Measurements from ENCODE around the gene SERF2. TPM values are rescaled to one million over a fixed set of nuclear protein-coding genes. Genes with fewer than 3 reads are reported as not detected.
A peak's percentile ranks its signal among the peaks of the same experiment; 100 is the strongest.
"Not testable (repeated sequence)": the region's sequence is repeated elsewhere in the genome, so short reads cannot be mapped to it uniquely, and the experiment has no call there.

SERF2 gene
- total RNA-seq, result 1,000 to 10,000 TPM; 1,223 to 1,445 TPM

DNA sequence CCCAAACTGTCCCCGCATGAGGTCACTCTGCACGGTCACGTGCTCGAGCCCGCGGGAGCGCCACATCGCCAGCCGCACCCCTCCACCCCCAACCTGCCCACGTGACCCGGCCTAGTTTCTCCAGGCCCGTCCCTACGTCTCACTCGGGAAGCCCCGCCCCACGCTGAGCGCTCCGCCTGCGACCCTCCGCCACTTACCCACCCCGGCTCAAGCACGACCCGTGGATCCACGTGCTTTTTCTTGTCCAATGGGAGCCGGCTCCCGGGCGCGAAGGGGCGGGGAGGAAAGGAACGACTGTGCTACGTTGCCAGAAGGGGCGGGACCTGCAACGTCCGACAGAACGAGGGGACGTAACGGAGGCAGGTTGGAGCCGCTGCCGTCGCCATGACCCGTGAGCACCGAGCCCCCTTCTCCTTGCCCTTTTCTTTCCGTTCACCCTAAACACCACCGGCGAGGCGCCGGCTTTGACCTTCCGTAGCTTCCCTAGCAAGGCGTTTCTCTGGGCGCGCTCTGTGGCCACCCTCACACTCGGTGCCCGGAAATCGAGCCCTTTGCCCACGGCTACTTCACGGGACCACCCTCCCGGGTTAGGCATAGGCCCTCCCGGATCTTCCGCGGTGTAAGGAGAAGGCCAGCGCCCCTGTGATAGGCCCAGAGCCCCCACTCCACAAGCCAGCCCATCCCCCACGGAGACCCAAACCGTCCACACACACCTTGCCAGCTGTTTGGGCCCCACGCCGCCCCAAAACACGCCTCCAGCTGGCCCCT is at the start of gene SERF2:
TSS of gene SERF2 (plus strand) at position 328 of the 768 bp plus-strand sequence. CDS start at position 385, 57 bp downstream.
- Histone ChIP-seq H3K4me1 (peaks cover 14% of the 10 kb centered on the region), H3K4me3 (peak within 1 kb of the TSS; percentile 87), H3K9ac (ENCODE audit: low read depth in 2 of 2, low read length in 2 of 2) (peak within 1 kb of the TSS; percentile 100), H3K36me3 (peaks cover 8% of the 10 kb centered on the region), H3K9me3 (no peaks in the 10 kb centered on the region), H3K27ac (peak within 1 kb of the TSS; percentile 93), H3K27me3 (no peaks in the 10 kb centered on the region)
- TF ChIP-seq, protein P1, sequence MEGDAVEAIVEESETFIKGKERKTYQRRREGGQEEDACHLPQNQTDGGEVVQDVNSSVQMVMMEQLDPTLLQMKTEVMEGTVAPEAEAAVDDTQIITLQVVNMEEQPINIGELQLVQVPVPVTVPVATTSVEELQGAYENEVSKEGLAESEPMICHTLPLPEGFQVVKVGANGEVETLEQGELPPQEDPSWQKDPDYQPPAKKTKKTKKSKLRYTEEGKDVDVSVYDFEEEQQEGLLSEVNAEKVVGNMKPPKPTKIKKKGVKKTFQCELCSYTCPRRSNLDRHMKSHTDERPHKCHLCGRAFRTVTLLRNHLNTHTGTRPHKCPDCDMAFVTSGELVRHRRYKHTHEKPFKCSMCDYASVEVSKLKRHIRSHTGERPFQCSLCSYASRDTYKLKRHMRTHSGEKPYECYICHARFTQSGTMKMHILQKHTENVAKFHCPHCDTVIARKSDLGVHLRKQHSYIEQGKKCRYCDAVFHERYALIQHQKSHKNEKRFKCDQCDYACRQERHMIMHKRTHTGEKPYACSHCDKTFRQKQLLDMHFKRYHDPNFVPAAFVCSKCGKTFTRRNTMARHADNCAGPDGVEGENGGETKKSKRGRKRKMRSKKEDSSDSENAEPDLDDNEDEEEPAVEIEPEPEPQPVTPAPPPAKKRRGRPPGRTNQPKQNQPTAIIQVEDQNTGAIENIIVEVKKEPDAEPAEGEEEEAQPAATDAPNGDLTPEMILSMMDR (IDR thresholded peaks at IDR 0.05), result no peak
- intact Hi-C loops (cut with DNase I), result loop anchor here (10.0 kb wide), 1 partner anchor 923 kb away; the partner anchor contains the start of genes B2M and PATL2
- peak; percentile 100 for DNase-seq

DNA sequence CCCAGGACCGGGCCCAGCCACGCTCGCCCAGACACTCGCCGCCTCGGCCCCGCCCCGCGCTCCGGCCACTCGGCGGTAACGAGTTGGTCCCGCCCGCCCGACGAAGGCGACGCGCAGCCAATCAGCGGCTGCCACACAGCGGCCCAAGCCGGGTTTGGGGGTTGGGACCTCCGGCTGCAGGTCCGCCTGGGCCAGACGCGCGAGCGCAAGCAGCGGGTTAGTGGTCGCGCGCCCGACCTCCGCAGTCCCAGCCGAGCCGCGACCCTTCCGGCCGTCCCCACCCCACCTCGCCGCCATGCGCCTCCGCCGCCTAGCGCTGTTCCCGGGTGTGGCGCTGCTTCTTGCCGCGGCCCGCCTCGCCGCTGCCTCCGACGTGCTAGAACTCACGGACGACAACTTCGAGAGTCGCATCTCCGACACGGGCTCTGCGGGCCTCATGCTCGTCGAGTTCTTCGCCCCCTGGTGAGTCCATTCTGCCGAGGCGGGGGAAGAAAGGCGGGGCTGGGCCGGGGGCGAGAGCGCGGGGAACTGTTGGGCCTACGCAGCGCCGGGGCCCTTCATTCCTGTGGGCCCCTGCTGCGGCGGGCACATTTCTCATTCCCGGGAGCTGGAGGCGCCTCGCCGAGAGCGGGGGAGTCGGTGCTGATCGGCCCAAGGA is 45.7 kb upstream of the SERF2 start, which contains the start of gene PDIA3:
TSS of gene PDIA3 (plus strand) at position 194 of the 658 bp plus-strand sequence. CDS start at position 296, 102 bp downstream.
- H3K4me1 ChIP-seq; intact Hi-C loops (cut with DNase I); H3K27me3 ChIP-seq; H3K9me3 ChIP-seq; H3K36me3 ChIP-seq: not testable (repeated sequence)
- H3K27ac ChIP-seq, result peak within 1 kb of the TSS; percentile 92
- peak within 1 kb of the TSS; percentile 74 to 97 for H3K9ac ChIP-seq (ENCODE audit: low read depth in 2 of 2, low read length in 2 of 2)
- H3K4me3 ChIP-seq, result peak within 1 kb of the TSS; percentile 77
- peak; percentile 94 for DNase-seq

DNA sequence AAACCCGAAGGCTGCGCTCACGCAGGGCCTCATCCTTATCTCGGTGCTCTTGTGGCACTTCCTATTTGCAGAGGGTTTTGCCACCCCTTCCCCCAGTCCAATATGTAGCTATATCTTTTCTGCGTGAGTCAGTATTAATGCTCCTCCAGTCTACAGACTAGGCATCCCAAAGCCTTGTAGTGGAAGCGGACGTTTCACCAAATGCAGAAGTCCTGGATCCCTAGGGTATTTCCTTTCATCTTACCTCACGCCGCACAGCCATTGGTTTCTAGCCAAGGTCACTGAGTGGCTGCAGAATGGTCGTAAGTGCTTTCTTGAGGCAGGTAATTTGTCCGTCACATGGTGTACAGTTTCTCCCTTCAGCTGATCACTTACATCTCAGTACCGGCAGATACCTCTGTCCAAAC is 45.2 kb upstream of the SERF2 start:
- H3K36me3 ChIP-seq; H3K4me1 ChIP-seq; H3K27me3 ChIP-seq; H3K9me3 ChIP-seq; intact Hi-C loops (cut with DNase I): not testable (repeated sequence)
- Histone ChIP-seq H3K9ac (ENCODE audit: low read depth in 2 of 2, low read length in 2 of 2) (peak overlapping the region; percentile 74 to 97), H3K4me3 (peak overlapping the region; percentile 77), H3K27ac (peak overlapping the region; percentile 92)
- DNase-seq, result peak; percentile 38

DNA sequence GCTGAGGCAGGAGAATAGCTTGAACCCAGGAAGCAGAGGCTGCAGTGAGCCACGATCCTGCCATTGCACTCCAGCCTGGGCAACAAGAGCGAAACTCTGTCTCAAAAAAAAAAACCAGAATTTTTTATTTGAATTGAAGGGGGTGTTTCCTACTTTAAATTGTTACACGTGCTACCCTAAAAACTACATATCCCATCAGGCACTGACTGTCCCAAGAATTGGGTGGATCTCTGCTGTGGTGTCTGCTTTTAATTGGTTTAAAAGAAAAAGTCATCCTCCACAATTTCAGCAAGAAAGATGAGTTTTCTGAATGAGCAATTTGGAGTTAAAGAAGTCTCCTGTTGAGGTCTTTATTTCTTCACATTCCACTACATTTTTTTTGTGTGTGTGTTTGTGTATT is 43.7 kb upstream of the SERF2 start:
- TF ChIP-seq, protein P1 (IDR thresholded peaks at IDR 0.05), result no peak
- Histone ChIP-seq H3K27ac (no peak overlapping the region), H3K4me1 (peaks cover 7% of the 10 kb centered on the region), H3K36me3 (no peaks in the 10 kb centered on the region), H3K9ac (ENCODE audit: low read depth in 2 of 2, low read length in 2 of 2) (no peak overlapping the region), H3K4me3 (no peak overlapping the region), H3K27me3 (no peaks in the 10 kb centered on the region), H3K9me3 (no peaks in the 10 kb centered on the region)
- no peak for DNase-seq
- intact Hi-C loops (cut with DNase I), result no loop called here

DNA sequence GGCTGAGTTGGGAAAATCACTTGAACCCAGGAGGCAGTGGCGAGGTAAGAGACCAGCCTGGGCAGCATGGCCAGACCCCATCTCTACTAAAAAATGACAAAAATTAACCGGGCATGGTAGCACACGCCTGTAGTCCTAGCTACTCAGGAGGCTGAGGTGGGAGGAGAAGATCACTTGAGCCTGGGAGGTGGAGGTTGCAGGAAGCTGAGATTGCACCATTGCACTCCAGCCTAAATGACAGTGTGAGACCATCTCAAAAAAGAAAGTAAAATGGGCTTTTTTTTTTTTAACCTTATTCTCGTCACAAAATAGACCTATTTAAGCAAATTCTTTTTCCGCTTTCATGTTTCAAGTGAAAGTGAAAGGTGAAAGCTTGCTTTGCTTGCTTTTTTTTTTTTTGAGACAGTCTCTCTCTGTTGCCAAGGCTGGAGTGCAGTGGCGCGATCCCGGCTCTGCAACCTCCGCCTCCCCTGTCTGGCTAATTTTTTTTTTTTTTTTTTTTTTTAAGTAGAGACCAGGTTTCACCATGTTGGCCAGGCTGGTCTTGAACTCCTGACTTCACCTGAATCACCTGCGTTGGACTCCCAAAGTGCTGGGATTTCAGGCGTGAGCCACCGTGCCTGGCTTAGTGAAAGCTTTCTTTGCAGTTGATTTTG is 42.3 kb upstream of the SERF2 start:
- DNase-seq, result no peak
- Histone ChIP-seq H3K27me3 (no peaks in the 10 kb centered on the region), H3K36me3 (peaks cover 6% of the 10 kb centered on the region), H3K9me3 (no peaks in the 10 kb centered on the region), H3K27ac (peak overlapping the region; percentile 2), H3K4me3 (no peak overlapping the region), H3K9ac (ENCODE audit: low read depth in 2 of 2, low read length in 2 of 2) (no peak overlapping the region), H3K4me1 (peaks cover 7% of the 10 kb centered on the region)
- intact Hi-C loops (cut with DNase I), result no loop called here
- TF ChIP-seq, protein P1 (IDR thresholded peaks at IDR 0.05), result no peak

DNA sequence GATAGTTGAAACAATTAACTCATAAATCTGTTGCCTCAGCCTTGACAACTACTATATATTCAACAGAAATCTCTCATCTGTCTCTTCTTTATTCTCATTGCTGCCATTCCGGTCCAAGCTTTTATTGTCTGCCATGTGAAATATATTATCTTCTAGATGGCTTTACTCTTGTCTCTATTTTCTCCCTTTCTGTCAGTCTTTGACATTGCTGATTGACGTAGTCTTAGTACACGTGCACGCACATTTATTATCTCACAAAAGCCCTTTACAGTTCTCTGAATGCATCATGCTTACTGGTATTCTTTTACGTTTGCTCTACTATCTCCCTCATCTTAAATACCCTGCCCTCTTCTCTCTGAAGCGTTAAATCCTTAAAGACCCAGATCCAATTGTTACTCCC is 40.2 kb upstream of the SERF2 start:
- H3K4me1 ChIP-seq, result peaks cover 7% of the 10 kb centered on the region
- no peak for DNase-seq
- no peak overlapping the region for H3K4me3 ChIP-seq
- H3K9ac ChIP-seq (ENCODE audit: low read depth in 2 of 2, low read length in 2 of 2), result no peak overlapping the region
- TF ChIP-seq, protein P1 (IDR thresholded peaks at IDR 0.05), result no peak
- no peak overlapping the region for H3K27ac ChIP-seq
- no peaks in the 10 kb centered on the region for H3K9me3 ChIP-seq
- intact Hi-C loops (cut with DNase I), result no loop called here
- H3K27me3 ChIP-seq, result no peaks in the 10 kb centered on the region
- H3K36me3 ChIP-seq, result peaks cover 11% of the 10 kb centered on the region

Measured in colonic mucosa (tissue), 4 donors.